Measurements from ENCODE around the gene WWC1.
"Not testable (repeated sequence)": the region's sequence is repeated elsewhere in the genome, so short reads cannot be mapped to it uniquely, and the experiment has no call there.

WWC1 gene

GRCh38 chr5:168295574-168296201 lies 4.2 kb downstream of the WWC1 start:
- Mint-ChIP-seq H3K9me3 (no peaks in the 10 kb centered on the region), H3K27me3 (peaks cover 24% of the 10 kb centered on the region), H3K36me3 (ENCODE audit: low read depth) (no peaks in the 10 kb centered on the region), H3K4me3 (no peak overlapping the region), H3K27ac (no peak overlapping the region), H3K4me1 (ENCODE audit: low read depth) (peaks cover 4% of the 10 kb centered on the region)

DNA sequence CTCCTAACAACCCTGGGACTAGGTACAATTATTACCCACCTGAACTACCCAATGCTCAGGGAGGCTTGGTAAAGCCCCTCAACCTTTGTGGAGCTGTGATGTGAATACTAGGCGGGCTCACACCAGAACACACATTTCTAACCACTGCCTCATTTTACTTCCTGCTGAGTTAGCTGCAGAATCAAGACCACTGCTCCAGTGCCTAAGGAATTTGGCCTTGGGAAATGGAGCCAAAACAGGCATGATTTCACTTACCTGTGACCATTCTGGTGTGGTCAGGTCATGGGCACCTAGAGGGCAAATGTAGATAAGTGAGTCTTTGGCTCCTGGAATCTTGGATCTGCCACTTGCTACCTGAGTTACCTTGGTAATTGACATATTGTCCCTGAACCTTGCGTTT lies 5.2 kb downstream of the WWC1 start:
- no peaks in the 10 kb centered on the region for H3K9me3 Mint-ChIP-seq
- H3K4me1 Mint-ChIP-seq (ENCODE audit: low read depth), result no peaks in the 10 kb centered on the region
- no peak overlapping the region for H3K27ac Mint-ChIP-seq
- peaks cover 18% of the 10 kb centered on the region for H3K27me3 Mint-ChIP-seq
- H3K36me3 Mint-ChIP-seq (ENCODE audit: low read depth), result no peaks in the 10 kb centered on the region
- no peak overlapping the region for H3K4me3 Mint-ChIP-seq

GRCh38 chr5:168298949-168299348 lies 7.5 kb downstream of the WWC1 start:
- no peak overlapping the region for H3K4me3 Mint-ChIP-seq
- H3K27me3 Mint-ChIP-seq, result peaks cover 4% of the 10 kb centered on the region
- no peaks in the 10 kb centered on the region for H3K9me3 Mint-ChIP-seq
- no peaks in the 10 kb centered on the region for H3K36me3 Mint-ChIP-seq (ENCODE audit: low read depth)
- no peak overlapping the region for H3K27ac Mint-ChIP-seq
- no peaks in the 10 kb centered on the region for H3K4me1 Mint-ChIP-seq (ENCODE audit: low read depth)

- Mint-ChIP-seq H3K36me3 (ENCODE audit: low read depth) (no peaks in the 10 kb centered on the region), H3K27me3 (no peaks in the 10 kb centered on the region), H3K9me3 (no peaks in the 10 kb centered on the region), H3K27ac (no peak overlapping the region), H3K4me1 (ENCODE audit: low read depth) (no peaks in the 10 kb centered on the region), H3K4me3 (no peak overlapping the region)
Observed at GRCh38 chr5:168299372-168299771, 7.9 kb downstream of the WWC1 start.

GRCh38 chr5:168300326-168301182 lies 9.1 kb downstream of the WWC1 start:
- Mint-ChIP-seq H3K4me3 (no peak overlapping the region), H3K27ac (no peak overlapping the region), H3K9me3 (no peaks in the 10 kb centered on the region), H3K27me3 (no peaks in the 10 kb centered on the region), H3K4me1 (ENCODE audit: low read depth) (no peaks in the 10 kb centered on the region), H3K36me3 (ENCODE audit: low read depth) (no peaks in the 10 kb centered on the region)

- no peak overlapping the region for H3K27ac Mint-ChIP-seq
Observed at GRCh38 chr5:168301593-168302390, 10.3 kb downstream of the WWC1 start.

GRCh38 chr5:168302785-168303184 lies 11.3 kb downstream of the WWC1 start:
- no peaks in the 10 kb centered on the region for H3K27me3 Mint-ChIP-seq
- H3K4me1 Mint-ChIP-seq (ENCODE audit: low read depth), result no peaks in the 10 kb centered on the region
- H3K9me3 Mint-ChIP-seq, result no peaks in the 10 kb centered on the region
- no peak overlapping the region for H3K4me3 Mint-ChIP-seq
- no peaks in the 10 kb centered on the region for H3K36me3 Mint-ChIP-seq (ENCODE audit: low read depth)
- H3K27ac Mint-ChIP-seq, result no peak overlapping the region

More at GRCh38 chr5:168301593-168302390, 10.3 kb downstream of the WWC1 start:
- no peaks in the 10 kb centered on the region for H3K36me3 Mint-ChIP-seq (ENCODE audit: low read depth)
- H3K9me3 Mint-ChIP-seq, result no peaks in the 10 kb centered on the region
- no peaks in the 10 kb centered on the region for H3K27me3 Mint-ChIP-seq
- H3K4me3 Mint-ChIP-seq, result no peak overlapping the region
- no peaks in the 10 kb centered on the region for H3K4me1 Mint-ChIP-seq (ENCODE audit: low read depth)

DNA sequence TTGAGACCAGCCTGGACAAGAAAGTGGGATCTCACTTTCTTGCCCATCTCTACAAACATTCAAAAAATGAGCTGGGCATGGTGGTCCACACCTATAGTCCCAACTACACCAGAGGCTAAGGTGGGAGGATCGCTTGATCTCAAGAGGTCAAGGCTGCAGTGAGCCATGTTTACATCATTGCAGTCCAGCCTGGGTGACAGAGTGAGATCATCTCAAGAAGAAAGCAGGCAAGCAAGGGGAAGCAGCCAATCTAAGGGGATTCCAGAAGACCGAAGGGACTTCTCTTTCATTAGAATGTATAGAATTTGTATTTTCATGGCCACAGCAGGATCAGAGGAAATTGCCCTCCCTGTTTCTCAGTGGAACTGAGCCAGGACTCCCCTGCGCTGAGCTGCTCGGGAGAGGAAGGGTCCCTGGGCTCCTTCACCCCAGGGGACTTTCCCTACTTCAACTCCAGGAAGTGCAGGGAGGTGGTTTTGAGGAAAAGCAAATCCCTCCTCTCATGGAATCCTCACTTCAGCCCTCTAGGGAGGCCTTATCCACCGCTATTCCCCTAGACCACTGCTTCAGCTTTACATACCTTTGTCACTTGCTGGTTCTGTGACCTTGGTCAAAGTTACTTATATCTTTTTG lies 12.1 kb downstream of the WWC1 start:
- H3K27me3 Mint-ChIP-seq, result no peaks in the 10 kb centered on the region
- H3K36me3 Mint-ChIP-seq (ENCODE audit: low read depth), result no peaks in the 10 kb centered on the region
- no peaks in the 10 kb centered on the region for H3K9me3 Mint-ChIP-seq
- H3K4me3 Mint-ChIP-seq, result no peak overlapping the region
- H3K4me1 Mint-ChIP-seq (ENCODE audit: low read depth), result no peaks in the 10 kb centered on the region
- H3K27ac Mint-ChIP-seq, result no peak overlapping the region

- Mint-ChIP-seq H3K27me3 (no peaks in the 10 kb centered on the region), H3K4me1 (ENCODE audit: low read depth) (no peaks in the 10 kb centered on the region), H3K9me3 (no peaks in the 10 kb centered on the region), H3K4me3 (no peak overlapping the region), H3K36me3 (ENCODE audit: low read depth) (no peaks in the 10 kb centered on the region), H3K27ac (no peak overlapping the region)
Observed at GRCh38 chr5:168304349-168304748, 12.9 kb downstream of the WWC1 start.

- no peaks in the 10 kb centered on the region for H3K9me3 Mint-ChIP-seq
- no peaks in the 10 kb centered on the region for H3K36me3 Mint-ChIP-seq (ENCODE audit: low read depth)
- H3K27ac Mint-ChIP-seq, result no peak overlapping the region
- H3K4me3 Mint-ChIP-seq, result no peak overlapping the region
- peaks cover 6% of the 10 kb centered on the region for H3K27me3 Mint-ChIP-seq
- no peaks in the 10 kb centered on the region for H3K4me1 Mint-ChIP-seq (ENCODE audit: low read depth)
Observed at GRCh38 chr5:168305281-168305680, 13.8 kb downstream of the WWC1 start.

DNA sequence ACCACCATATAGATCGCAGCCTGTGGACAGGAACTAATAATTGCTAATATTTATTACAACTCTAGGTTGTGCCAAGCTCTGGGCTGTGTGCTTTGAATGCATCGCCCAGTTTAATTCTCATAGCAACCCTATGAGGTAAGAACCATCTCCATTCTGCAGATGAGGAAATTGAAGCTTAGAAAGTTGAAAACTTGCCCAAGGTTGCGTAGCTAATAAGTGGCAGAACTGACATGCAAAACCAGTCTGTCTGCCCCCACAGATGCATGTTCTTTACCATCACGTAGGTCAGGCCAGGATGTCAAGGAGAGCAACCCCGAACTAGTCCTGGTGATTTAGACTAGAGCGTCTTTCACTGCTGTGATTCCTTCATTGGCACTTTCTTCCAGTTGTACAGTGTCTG lies 15.6 kb downstream of the WWC1 start:
- H3K27ac Mint-ChIP-seq, result no peak overlapping the region
- H3K27me3 Mint-ChIP-seq, result peaks cover 9% of the 10 kb centered on the region
- H3K9me3 Mint-ChIP-seq, result no peaks in the 10 kb centered on the region
- no peaks in the 10 kb centered on the region for H3K36me3 Mint-ChIP-seq (ENCODE audit: low read depth)
- no peaks in the 10 kb centered on the region for H3K4me1 Mint-ChIP-seq (ENCODE audit: low read depth)
- no peak overlapping the region for H3K4me3 Mint-ChIP-seq

DNA sequence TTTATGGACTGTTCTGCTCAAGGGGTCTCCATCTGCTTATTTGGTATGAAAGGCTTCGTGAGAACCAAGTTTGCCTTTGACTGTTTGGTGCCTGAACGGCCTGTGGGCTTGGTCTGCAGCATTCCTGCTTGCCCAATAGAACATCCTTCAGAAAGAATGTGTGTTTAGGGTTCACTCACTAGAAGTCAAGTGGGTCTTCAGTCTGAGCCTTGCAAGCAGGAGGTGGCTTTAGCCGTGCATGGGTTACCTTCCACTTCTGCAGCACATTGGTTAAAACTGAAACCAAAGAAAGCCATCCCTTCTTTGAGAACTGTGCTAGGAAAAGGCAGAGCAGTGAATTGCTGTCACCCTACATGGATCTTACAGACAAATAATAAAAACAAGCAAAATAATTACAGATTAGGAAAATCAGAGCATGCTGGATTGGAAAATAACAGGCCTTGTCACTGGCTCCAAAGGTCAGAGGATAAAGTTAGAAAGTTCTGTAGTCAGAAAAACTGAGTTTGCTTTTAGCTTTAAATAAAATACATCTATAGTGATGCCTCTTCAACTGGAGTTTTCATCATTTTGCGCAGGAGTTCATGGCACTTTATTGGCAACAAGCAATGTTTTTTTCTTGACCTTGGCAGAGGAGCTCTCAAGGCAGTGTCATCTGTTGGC lies 16.6 kb downstream of the WWC1 start:
- Mint-ChIP-seq H3K4me3 (no peak overlapping the region), H3K27ac (no peak overlapping the region), H3K9me3 (no peaks in the 10 kb centered on the region), H3K4me1 (ENCODE audit: low read depth) (no peaks in the 10 kb centered on the region), H3K27me3 (peaks cover 9% of the 10 kb centered on the region), H3K36me3 (ENCODE audit: low read depth) (no peaks in the 10 kb centered on the region)

DNA sequence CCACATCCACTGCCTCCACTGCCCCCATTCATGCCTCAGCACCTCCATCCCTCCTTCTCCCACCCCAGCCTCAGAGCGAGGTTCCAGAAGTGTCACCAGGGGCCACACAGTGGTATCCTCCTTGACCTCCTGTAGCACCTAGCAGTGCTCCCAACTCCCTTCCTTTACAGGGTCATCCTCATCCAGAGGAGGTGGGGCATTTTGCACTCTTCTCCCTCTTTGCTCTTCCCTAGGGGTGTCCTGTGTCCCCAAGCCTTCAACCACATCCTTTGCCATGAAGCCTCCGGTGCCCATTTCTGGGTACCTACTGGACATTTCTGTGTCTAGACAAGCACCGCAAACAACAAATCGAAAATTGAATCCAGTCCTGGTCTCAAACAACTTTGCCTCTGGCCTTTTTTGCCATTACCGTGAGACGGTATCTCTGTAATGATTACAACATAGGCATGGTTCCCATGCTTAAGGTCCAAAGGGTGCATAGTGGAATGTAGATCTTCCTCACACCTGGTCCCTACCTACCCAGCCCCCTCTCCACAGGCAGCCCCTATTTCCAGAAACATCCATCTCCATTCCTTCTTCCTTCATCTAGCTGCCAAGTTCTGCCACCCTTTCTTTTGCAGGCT lies 17.6 kb downstream of the WWC1 start:
- H3K27ac Mint-ChIP-seq, result no peak overlapping the region
- H3K9me3 Mint-ChIP-seq, result no peaks in the 10 kb centered on the region
- H3K36me3 Mint-ChIP-seq (ENCODE audit: low read depth), result no peaks in the 10 kb centered on the region
- no peak overlapping the region for H3K4me3 Mint-ChIP-seq
- H3K4me1 Mint-ChIP-seq (ENCODE audit: low read depth), result no peaks in the 10 kb centered on the region
- H3K27me3 Mint-ChIP-seq, result peaks cover 15% of the 10 kb centered on the region

DNA sequence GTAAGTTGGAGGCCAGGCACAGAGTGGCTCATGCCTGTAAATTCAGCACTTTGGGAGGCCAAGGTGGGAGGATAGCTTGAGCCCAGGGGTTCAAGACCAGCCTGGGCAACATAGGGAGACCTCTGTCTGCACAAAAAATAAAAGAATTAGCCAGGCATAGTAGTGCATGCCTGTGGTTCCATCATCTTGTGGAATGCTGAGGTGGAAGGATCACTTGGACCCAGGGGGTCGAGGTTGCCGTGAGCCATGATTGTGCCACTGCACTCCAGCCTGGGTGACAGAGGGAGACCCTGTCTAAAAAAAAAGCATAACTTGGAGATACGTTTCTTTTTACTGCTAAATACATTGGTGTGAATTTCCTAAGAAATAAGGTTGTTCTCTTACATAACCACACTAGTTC lies 19.1 kb downstream of the WWC1 start:
- not testable (repeated sequence) for H3K27ac Mint-ChIP-seq; H3K36me3 Mint-ChIP-seq (ENCODE audit: low read depth)

More for the DNA sequence above, 19.1 kb downstream of the WWC1 start:
- peaks cover 15% of the 10 kb centered on the region for H3K27me3 Mint-ChIP-seq
- not testable (repeated sequence) for H3K9me3 Mint-ChIP-seq; H3K4me3 Mint-ChIP-seq; H3K4me1 Mint-ChIP-seq (ENCODE audit: low read depth)

Measured in stimulated activated naive CD8-positive, alpha-beta T cell treated with anti-CD3 and anti-CD28 coated beads, Interleukin-15, Interleukin-2, amounts not matched to agents 100 ng/mL and 50 ng/mL, for 24 hours (primary cell).